Stimulated activated CD8-positive, alpha-beta memory T cell treated with anti-CD3 and anti-CD28 coated beads, Interleukin-4, amount 100 ng/mL, for 24 hours (primary cell): ENCODE results near the gene ANKS1B.

ENCODE experiments used
- DNase-seq: peaks from one replicate; pipeline ENCODE4 v3.0.0-alpha.2; 2020; ENCODE audit warnings: low read depth

The ANKS1B gene

GRCh38 chr12:99573980-99574379 is 410.8 kb downstream of the ANKS1B start:
- DNase-seq, result no peak

- no peak for DNase-seq
These were observed 417.7 kb downstream of the ANKS1B start for GRCh38 chr12:99567072-99567471.

GRCh38 chr12:99558109-99558508 is 426.6 kb downstream of the ANKS1B start:
- no peak for DNase-seq

GRCh38 chr12:99553461-99553860 is 431.3 kb downstream of the ANKS1B start:
- DNase-seq, result no peak

- no peak for DNase-seq
These were observed 432.7 kb downstream of the ANKS1B start for GRCh38 chr12:99552022-99552421.

- DNase-seq, result no peak
These were observed 435.1 kb downstream of the ANKS1B start for GRCh38 chr12:99549651-99550050.

- DNase-seq, result no peak
These were observed 435.5 kb downstream of the ANKS1B start for GRCh38 chr12:99549196-99549595.

- no peak for DNase-seq
These were observed 440.3 kb downstream of the ANKS1B start for GRCh38 chr12:99544457-99544856.

- no peak for DNase-seq
These were observed 454.8 kb downstream of the ANKS1B start for GRCh38 chr12:99529966-99530365.

- DNase-seq, result no peak
These were observed 456.3 kb downstream of the ANKS1B start for GRCh38 chr12:99528478-99528877.

GRCh38 chr12:99523853-99524252 is 460.9 kb downstream of the ANKS1B start:
- DNase-seq, result no peak

GRCh38 chr12:99522456-99522855 is 462.3 kb downstream of the ANKS1B start:
- no peak for DNase-seq

- no peak for DNase-seq
These were observed 463.1 kb downstream of the ANKS1B start for GRCh38 chr12:99521664-99522063.

GRCh38 chr12:99513066-99513465 is 471.7 kb downstream of the ANKS1B start:
- DNase-seq, result no peak

GRCh38 chr12:99505805-99506204 is 478.9 kb downstream of the ANKS1B start:
- DNase-seq, result no peak

- no peak for DNase-seq
These were observed 486.0 kb downstream of the ANKS1B start for GRCh38 chr12:99498756-99499155.

GRCh38 chr12:99495799-99496198 is 488.9 kb downstream of the ANKS1B start:
- DNase-seq, result no peak

- no peak for DNase-seq
These were observed 491.5 kb downstream of the ANKS1B start for GRCh38 chr12:99493197-99493596.

- no peak for DNase-seq
These were observed 498.5 kb downstream of the ANKS1B start for GRCh38 chr12:99486277-99486676.

GRCh38 chr12:99479149-99479548 is 505.6 kb downstream of the ANKS1B start:
- no peak for DNase-seq

- DNase-seq, result no peak
These were observed 507.8 kb downstream of the ANKS1B start for GRCh38 chr12:99476956-99477355.

GRCh38 chr12:99455350-99456035 is 529.2 kb downstream of the ANKS1B start:
- DNase-seq, result no peak

- DNase-seq, result no peak
These were observed 530.1 kb downstream of the ANKS1B start for GRCh38 chr12:99454539-99455172.
